ENCODE results near the gene EMX2.
"Not testable (repeated sequence)": the region's sequence is repeated elsewhere in the genome, so short reads cannot be mapped to it uniquely, and the experiment has no call there.

EMX2 gene

GRCh38 chr10:117574498-117575146, 32.1 kb downstream of the EMX2 start:
- H3K4me3 ChIP-seq (ENCODE audit: low read depth, low read length) = no peak overlapping the region
- no peak for TF ChIP-seq CTCF (IDR thresholded peaks at IDR 0.05; ENCODE audit: low read depth, low read length)

- no peak for TF ChIP-seq CTCF (IDR thresholded peaks at IDR 0.05; ENCODE audit: low read depth, low read length)
- no peak overlapping the region for H3K4me3 ChIP-seq (ENCODE audit: low read depth, low read length)
These were observed 35.9 kb downstream of the EMX2 start for GRCh38 chr10:117578490-117578889.

GRCh38 chr10:117578999-117579590, 36.5 kb downstream of the EMX2 start:
- no peak for TF ChIP-seq CTCF (IDR thresholded peaks at IDR 0.05; ENCODE audit: low read depth, low read length)
- H3K4me3 ChIP-seq (ENCODE audit: low read depth, low read length) = no peak overlapping the region

- H3K4me3 ChIP-seq (ENCODE audit: low read depth, low read length) = no peak overlapping the region
- no peak for TF ChIP-seq CTCF (IDR thresholded peaks at IDR 0.05; ENCODE audit: low read depth, low read length)
These were observed 39.4 kb downstream of the EMX2 start for GRCh38 chr10:117581961-117582360.

GRCh38 chr10:117584831-117585230, 42.3 kb downstream of the EMX2 start:
- H3K4me3 ChIP-seq (ENCODE audit: low read depth, low read length) = not testable (repeated sequence)

- no peak for TF ChIP-seq CTCF (IDR thresholded peaks at IDR 0.05; ENCODE audit: low read depth, low read length)
- H3K4me3 ChIP-seq (ENCODE audit: low read depth, low read length) = no peak overlapping the region
These were observed 44.5 kb downstream of the EMX2 start for GRCh38 chr10:117587036-117587435.

- H3K4me3 ChIP-seq (ENCODE audit: low read depth, low read length) = no peak overlapping the region
- TF ChIP-seq CTCF (IDR thresholded peaks at IDR 0.05; ENCODE audit: low read depth, low read length) = no peak
These were observed 47.7 kb downstream of the EMX2 start for GRCh38 chr10:117590101-117590875.
